Brain pericyte (primary cell): ENCODE measurements around the gene GGN.
"Not testable (repeated sequence)": the region's sequence is repeated elsewhere in the genome, so short reads cannot be mapped to it uniquely, and the experiment has no call there.

Experiments
- DNase-seq: peaks from one replicate; pipeline ENCODE4 v3.0.0-alpha.2; 2012; ENCODE audit warnings: low read depth, low spot score

GGN gene

GRCh38 chr19:38386971-38387549 lies 774 bp downstream of the GGN start:
- DNase-seq = no peak

- DNase-seq = no peak
Observed at GRCh38 chr19:38386300-38386970, 1.4 kb downstream of the GGN start.

DNA sequence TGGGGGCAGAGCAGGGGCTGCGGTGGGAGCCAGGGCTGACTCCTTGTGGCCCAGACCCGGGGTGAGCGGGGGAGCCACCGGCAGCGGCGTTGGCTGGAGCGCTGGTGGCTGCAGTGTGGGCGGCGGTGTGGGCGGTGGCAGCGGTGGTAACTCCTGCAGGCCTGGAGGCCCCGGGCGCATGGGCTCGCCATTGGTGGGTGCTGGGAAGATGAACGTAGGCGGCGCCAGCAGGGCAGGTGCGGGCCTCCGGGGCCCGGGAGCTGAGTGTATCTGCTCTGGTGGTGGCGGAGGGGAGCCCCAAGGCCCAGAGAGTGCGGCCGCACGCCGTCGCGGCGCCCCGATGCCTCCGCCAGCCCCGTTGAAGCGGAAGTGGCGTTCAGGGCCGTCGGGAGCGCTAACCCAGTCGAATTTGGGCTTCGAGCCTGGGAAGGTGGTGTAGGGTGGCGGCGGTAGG lies 2.0 kb downstream of the GGN start:
- no peak for DNase-seq

DNA sequence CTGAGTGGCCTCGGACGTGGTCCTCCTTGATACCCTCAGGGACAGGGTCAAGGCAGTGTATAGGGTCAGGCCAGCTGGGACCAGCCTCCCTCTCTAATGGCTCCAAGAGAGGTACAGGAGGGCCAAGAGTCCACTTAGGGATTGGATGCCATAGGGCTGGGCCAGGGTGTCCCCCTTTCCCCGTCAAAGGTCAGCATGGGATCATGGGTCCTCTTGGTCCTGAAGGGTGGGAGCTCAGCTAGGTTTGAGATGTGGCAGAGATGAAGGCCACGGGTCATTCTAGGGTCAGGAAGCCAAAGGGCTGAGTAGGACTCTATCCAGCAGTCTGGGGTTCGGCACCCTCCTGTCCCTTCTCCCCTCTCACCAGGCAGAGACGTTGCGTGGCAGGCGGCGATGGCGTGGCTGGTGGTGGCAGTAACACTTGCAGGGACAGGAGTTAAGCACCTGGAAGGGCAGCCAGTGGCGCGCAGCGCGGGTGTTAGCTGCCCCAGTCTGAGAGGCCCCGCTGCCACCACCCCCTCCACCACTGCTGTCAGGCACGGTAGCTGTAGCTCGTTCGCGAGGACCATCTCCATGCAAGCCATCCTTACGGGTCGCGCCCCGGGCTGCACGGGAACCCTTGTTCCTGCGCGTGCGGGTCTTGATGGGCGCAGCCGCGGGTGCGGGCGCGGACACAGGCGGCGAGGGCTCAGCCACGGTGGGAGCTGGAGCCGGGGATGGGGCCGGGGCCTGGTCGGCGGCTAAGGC lies 2.6 kb downstream of the GGN start:
- no peak for DNase-seq

- no peak for DNase-seq
Observed at GRCh38 chr19:38384209-38385027, 3.4 kb downstream of the GGN start.

DNA sequence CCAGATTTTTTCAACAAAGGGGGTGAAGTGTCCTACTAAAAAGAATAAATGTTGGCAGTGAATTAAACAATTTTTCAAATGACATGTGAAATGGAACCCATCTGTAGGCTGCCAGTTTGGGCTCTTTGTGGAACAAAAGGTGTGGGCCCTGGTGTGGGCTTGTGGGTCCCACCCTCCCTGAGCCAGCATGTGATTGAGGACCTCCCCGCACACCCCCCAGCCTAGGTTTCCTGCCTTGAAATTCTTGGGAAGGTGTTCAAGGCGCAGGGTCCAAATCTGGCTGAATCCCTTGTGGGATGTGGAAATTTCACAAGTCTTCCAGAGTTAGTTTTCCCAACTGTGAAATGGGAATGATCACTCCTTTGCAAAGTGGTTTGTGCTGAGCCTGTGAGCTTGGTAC lies 4.1 kb downstream of the GGN start:
- no peak for DNase-seq

- no peak for DNase-seq
Observed at GRCh38 chr19:38383184-38383583, 4.7 kb downstream of the GGN start.

- no peak for DNase-seq
Observed at GRCh38 chr19:38381138-38381537, 6.7 kb downstream of the GGN start.

DNA sequence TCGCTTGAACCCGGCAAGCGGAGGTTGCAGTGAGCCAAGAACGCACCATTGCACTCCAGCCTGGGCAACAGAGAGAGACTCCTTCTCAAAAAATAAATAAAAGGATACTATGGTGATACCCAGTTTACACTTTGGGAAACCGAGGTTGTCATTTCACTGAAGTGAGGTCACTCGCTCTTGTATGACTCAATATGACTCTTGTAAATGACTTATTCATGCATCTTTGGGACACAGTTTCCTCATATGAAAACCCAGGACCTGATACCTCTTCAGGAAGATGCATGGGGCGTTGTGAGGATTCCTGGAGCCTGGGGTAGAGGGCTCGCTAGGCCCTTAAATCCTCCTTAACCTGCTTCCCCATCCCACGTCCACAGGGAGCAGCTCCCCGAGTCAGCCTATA lies 9.0 kb downstream of the GGN start:
- DNase-seq = no peak

GRCh38 chr19:38377052-38377451 lies 10.8 kb downstream of the GGN start:
- DNase-seq = no peak

DNA sequence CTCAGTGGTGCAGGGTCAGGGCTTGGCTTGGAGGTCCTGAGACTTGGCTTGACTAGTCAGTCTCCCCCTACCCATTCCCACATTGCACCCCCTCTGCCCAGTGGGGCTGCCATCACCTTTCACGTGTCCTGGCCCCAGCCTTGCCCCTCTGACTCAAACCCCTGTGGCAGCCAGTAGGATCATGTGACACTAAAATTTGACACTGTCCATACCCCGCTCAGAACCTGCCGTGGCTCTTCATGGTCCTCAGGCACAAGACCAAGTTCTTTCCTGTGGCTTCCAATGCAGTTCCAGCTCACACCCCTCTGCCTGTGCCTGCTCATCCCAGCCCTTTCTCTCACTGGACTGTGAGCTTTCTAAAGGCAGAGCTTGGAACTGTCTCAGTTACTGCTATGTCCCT lies 11.3 kb downstream of the GGN start:
- DNase-seq = no peak

GRCh38 chr19:38375748-38376147 lies 12.1 kb downstream of the GGN start:
- DNase-seq = no peak

DNA sequence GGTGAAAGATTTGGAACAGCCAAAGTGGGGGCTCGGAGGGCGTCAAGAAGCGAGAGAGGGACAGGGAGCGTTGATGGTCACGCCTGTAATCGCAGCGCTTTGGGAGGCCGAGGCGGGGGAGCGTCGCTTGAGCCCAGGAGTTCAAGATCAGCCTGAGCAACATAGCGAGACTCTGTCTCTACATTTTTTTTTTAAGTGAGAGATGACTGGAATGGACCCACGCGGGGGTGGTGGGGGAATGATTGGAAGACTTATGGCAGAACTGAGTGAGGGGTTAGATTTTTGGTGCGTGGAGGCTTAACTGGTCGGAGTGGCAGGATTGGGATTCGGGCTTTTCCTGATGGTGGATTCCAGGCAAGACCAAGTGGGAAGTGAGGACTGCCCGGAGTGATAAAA lies 12.7 kb downstream of the GGN start:
- DNase-seq = no peak

GRCh38 chr19:38374332-38375097 lies 13.3 kb downstream of the GGN start, which contains the start of gene PSMD8:
Gene PSMD8 (plus strand): TSS chr19:38374571. CDS start chr19:38374602, 31 bp downstream.
- peak; percentile 96 for DNase-seq

- DNase-seq = no peak
Observed at GRCh38 chr19:38373907-38374331, 13.9 kb downstream of the GGN start.

GRCh38 chr19:38371081-38371480 lies 16.8 kb downstream of the GGN start:
- no peak for DNase-seq

DNA sequence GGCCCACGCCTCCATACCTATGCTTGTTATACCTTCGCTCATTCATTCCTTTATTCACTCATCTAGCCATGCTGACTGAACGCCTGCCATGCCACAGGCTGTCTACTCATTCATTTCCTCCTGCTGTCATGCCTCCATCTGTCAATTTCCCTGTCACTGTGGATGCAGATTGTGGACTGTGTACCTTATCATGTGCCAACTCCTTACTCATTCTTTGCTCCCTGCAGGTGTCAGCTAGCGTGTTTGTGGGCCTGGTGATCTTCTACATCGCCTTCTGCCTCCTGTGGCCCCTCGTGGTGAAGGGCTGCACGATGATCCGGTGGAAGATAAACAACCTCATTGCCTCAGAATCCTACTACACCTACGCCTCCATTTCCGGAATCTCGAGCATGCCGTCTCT lies 17.5 kb downstream of the GGN start:
- DNase-seq = no peak

- DNase-seq = no peak
Observed at GRCh38 chr19:38369584-38369983, 18.2 kb downstream of the GGN start.

GRCh38 chr19:38367041-38367440 lies 20.8 kb downstream of the GGN start:
- no peak for DNase-seq

GRCh38 chr19:38362946-38363688 lies 24.7 kb downstream of the GGN start:
- not testable (repeated sequence) for DNase-seq
